Activated CD4-positive, alpha-beta T cell treated with anti-CD3 and anti-CD28 coated beads for 24 hours (primary cell): Measurements from ENCODE around the gene GABPB2.
A peak's percentile ranks its signal among the peaks of the same experiment; 100 is the strongest.

Source experiments
- DNase-seq, 2 donors: peaks; one replicate each; pipeline ENCODE4 v3.0.0-alpha.2; 2020; ENCODE audit warnings: low read depth in 2 of 2

Gene GABPB2

DNA sequence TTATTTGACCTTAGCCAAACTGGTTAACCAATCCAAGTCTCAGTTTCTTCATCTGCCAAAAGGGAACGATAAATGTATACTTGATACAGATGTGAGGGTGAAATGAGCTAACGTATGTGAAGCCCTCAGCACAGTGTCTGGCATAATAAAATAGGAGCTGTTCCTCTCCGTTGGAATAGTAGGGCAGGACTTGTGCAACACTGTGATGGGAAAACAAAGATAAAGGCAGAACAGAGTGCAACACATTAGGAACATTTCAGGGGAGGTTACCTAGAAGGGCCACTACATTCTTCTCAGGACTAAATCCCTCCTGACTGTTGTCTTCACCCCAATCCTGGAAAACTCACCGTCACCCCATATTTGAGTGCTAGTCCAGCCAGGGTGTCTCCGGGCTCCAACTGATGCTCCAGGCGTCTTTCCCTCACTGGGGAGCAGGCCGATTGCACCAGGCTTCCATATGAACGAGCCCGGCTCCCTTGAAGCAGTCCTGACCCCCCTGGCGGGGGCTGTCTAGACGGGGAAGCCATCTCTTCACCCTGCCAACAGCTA is 94.2 kb downstream of the GABPB2 start:
- no peak for DNase-seq

GRCh38 chr1:151165281-151165737 is 94.7 kb downstream of the GABPB2 start:
- DNase-seq = no peak

DNA sequence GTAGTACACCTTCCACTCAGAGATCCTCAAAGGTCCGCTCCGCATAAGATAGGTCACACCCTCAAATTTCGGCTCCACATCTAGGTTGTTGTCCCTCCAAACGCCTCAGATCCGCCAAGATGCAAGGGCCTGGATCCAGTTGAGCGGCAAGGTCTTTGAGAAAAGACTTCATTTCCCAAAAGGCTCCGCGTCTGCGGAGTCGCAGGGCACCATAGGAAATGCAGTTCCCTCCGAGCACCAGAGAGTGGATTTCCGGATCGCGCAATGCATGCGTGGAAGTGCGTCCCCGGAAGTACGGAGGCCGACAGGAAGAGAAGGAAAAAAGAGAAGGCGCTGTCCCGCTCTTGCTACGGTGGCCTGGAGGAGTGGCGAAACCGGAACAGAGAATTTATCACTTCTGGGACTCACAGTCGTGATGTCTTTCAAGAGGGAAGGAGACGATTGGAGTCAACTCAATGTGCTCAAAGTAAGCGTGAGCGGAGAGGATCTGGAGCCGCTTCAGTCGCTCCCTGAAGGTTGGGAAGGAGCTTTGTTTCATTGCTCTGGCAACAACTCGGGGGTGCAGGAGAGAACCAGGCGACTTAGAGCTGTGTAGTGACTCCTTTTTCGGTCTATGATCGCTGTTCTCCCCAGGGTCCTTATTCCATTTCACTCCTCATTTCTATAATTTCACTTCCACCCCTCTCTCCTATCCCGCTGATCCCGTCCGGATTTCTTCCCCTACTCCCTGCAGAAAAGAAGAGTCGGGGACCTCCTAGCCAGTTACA is 95.4 kb downstream of the GABPB2 start, which contains the start of the genes LYSMD1 and SCNM1:
TSS of gene LYSMD1 (minus strand) at position 165 of the 767 bp plus-strand sequence. CDS start 644 bp downstream, outside the sequence.
TSS of gene SCNM1 (plus strand) at position 407 of the 767 bp plus-strand sequence. CDS start at position 416, 9 bp downstream.
- peak; percentile 90 to 92 for DNase-seq

DNA sequence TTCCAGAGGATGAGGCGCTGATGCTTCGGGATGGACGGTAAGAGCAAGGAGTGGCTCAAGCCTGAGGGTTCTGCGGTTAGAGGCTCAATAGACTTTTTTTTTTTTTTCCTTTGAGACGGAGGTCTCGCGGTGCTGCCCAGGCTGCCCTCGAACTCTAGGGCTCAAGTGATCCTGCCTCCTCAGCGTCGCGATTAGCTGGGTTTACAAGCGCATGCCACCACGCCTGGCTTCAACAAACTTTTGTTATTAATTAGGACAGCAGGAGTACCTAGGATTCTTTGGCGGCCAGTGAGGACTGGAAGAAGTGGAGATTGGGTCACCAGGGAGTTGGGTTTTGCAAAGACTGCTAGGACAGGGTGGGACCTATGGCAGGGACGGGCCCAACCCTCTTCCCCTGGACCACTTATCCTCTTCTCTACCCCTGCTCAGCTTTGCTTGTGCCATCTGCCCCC is 96.0 kb downstream of the GABPB2 start:
- no peak for DNase-seq

DNA sequence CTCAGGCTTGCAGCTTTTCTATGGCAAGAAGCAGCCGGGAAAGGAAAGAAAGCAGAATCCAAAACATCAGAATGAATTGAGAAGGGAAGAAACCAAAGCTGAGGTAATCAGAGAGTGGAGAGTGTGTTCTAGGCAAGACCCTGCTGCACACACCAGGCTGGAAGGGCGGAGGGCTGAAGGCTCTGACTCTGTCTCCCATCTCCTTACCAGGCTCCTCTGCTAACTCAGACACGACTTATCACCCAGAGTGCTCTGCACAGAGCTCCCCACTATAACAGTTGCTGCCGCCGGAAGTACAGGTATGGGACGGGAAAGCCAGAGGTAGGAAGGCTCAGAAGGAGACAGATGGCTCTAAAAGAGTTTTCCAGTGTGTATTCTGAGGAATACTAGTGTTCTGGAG is 96.6 kb downstream of the GABPB2 start:
- no peak for DNase-seq

DNA sequence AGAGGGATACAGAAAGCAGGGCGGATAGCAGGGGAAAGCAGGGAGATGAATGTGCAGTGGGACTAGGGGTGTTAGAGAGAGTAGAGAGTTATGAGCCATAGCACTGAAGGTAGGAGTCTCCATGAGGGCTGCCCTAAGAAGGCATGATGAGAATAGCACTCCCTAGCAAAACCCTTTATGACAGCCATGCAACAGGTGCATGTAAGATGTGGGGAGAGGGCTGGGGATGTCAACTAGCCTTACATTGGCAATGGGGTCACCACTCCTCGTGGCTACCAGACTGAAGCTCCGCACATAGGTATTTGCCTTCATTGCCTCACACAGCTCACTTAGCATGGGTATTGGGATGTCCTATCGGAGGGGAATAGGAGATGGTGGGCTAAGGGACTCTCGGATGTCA is 100.6 kb downstream of the GABPB2 start:
- DNase-seq = no peak
